GM19324 (cell line): ENCODE measurements around the gene ZNF548.

Experiments
- ATAC-seq: cut with Tn5 transposase; IDR thresholded peaks from one replicate; pipeline ENCODE4 v1.9.1; 2021; ENCODE audit warnings: mild to moderate bottlenecking, moderate library complexity; ENCODE audit not compliant: unreplicated experiment, low FRiP score

Gene ZNF548

DNA sequence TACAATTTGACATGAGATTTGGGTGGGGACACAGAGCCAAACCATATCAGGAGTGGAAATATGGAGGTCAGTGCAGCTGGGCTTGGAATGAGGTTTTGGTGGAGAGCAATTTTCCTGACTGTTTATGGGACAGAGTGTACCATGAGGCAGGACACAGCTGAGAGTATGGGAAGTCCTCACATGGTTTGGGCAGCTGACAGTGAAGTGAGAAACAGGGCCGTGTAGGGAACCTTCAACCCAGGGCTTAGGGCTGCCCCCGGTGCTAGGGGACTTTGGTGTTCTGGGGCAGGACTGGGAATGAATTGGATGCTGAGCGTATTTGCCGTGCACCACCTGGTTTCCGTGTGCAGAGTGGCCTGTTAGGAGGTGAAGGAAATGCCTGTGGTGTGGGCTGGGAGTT, 6.1 kb downstream of the ZNF548 start:
- ATAC-seq = no peak

DNA sequence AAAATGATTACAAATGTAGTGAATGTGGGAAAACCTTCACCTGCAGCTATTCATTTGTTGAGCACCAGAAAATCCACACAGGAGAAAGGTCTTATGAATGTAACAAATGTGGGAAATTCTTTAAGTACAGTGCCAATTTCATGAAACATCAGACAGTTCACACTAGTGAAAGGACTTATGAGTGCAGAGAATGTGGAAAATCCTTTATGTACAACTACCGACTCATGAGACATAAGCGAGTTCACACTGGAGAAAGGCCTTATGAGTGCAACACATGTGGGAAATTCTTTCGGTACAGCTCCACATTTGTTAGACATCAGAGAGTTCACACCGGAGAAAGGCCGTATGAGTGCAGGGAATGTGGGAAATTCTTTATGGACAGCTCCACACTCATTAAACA, 9.2 kb downstream of the ZNF548 start:
- no peak for ATAC-seq

DNA sequence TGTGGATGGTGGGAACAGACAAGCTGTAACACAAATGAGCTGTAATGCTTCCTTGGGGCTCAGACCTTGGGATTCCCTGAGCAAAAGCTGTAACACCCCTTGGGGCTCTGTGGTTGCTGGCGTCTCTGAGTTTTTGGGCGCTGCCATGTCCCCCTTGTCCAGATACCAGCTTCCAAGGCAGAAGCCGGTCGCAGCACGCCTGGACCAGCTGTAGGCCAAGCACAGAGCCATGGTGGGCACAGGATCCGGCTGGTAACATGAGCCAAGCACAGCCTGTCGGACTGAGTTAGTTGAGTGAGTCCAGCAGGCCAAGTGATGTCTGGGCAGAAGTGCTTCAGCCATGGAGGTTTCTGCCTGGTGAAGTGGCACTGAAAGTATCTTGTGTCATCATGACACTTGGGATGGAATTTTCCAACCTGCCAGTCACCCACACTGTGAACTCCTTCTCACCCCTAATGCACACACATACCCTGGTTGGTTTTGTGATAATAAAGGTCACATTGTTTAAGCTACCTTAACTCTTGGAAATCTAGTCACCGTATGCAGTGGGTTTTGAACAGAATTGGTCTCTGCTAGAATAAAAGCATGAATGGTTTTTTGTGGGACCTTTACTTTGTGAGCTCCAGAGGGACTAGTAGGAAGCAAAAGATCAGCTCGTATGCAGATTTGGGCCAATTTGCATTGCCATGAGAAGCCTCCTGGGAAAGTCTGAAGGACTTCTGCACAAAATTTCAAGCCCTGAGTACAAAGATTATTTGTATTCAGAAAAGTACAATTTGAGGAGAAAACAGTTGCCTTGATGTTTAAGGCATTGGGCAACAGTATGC, 14.3 kb downstream of the ZNF548 start:
- ATAC-seq = no peak

DNA sequence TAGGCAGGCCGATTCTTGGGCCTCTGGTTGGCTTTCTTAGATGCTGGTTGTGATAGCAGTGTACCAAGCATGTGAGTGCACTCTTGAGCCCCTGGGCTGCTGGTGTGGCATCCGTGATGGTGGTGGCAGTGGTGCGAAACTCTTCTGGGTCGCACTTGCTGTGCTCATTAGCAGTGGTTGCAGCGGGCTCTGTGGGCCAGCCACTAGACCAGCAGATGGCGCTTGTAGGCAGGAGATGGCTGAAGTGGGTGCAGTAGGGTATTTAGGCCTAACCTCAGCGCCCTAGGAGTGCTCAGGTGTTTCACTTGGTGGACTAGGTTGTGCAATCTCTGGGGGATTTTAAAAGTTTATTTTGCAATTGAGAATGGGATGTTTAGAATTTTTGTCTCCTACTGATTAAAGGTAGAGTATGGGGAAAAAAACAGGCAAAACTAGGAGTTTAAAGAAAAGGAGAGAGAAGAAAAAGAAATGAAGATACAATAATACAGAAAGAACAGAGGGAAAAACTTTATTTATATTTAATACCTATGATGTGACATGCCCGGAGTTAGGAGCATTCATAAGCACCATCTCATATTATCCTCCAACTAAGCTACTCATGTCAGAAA, 17.0 kb downstream of the ZNF548 start:
- ATAC-seq = no peak

DNA sequence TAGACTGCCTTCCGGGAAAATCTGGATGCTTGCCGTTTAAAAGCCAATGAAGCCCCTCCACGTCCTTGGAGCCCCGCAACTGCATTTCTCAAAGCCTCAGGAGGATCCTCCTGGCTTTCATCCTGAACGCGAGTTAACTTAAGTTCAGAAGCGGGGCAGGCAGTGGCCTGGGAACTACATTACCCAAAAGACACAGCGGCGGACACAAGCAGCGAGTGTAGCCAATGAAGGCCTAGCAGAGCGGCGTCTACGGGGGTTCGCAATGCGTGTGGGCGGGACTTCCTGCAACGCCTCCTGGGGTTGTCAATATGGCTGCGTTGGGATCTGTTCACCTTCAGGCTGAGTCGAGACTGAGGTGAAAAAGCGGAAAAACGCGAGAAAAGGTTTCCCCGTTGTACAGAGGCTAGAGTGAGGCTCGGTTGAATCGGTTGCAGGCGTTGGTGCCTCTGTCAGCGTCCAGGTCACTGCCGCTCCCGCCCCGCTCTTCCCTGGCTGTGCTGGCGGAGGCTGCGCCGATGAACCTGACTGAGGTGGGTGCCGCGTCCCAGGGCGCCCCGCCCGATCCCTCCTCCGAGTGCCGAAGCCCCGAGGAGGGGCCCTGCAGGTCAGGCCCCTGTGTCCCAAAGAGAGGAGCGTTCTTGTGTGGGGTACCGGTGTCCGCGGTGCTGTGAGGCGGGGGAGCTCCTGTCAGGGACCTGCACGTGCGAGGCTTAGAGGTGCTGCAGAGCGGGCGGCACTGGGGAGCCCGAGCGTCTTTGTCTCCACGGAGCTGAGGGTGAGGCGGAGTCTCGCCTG, 21.4 kb downstream of the ZNF548 start, which contains the start of gene ZNF17:
Gene ZNF17, plus strand, starts transcription at position 285 of the 795 bp plus-strand sequence. CDS start 2,455 bp downstream, outside the sequence.
- ATAC-seq = peak; percentile 95

DNA sequence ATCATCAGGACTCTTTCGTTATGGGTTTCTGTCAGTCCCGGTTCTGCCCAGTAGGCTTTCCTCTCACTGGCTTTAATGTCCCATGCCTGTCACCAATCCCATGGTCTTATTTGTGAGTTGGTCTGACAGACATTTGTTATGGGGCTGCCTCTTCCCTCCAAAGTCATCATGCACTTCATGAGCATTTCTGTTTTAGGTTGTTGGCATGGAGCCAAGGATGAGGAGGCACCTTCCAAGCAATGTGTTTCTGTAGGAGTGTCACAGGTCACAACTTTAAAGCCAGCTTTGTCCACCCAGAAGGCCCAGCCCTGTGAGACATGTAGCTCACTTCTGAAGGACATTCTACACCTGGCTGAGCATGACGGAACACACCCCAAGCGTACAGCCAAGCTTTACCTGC, 29.8 kb downstream of the ZNF548 start:
- no peak for ATAC-seq

DNA sequence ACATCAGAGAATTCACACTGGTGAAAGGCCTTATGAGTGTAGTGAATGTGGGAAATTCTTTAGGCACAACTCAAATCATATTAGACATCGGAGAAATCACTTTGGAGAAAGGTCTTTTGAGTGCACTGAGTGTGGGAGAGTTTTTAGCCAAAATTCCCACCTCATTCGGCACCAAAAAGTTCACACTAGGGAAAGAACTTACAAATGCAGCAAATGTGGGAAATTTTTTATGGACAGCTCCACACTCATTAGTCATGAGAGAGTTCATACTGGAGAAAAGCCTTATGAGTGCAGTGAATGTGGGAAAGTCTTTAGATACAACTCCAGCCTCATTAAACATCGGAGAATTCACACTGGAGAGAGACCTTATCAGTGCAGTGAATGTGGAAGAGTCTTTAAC, 31.4 kb downstream of the ZNF548 start:
- no peak for ATAC-seq

DNA sequence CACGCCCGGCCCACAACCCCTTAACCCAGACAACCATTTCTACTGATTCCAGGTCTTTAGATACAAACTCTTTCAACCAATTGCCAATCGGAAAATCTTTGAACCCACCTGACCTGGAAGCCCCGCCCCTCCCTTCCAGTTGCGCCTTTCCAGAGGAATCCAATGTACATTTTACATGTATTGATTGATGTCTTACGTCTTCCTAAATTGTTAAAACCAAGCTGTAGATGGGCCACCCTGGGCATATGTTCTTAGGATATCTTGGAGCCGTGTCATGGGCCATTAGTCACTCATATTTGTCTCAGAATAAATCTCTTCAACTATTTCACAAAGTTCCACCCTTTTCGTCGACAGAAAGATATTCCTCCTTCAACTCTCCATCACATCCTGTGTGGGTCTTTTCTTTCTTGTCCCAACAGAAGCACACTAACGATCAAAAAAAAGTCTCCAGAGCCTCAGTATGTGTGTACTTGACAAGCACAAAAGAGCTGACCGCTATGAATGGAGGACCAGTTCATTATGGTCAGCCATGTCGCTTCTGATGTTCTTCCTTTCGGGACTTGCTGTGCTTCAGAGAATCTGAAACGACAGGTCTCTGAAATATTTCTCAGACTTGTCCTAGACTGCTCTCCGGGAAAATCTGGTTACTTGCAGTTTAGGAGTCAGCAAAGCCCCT, 44.9 kb downstream of the ZNF548 start:
- ATAC-seq = peak; percentile 16

DNA sequence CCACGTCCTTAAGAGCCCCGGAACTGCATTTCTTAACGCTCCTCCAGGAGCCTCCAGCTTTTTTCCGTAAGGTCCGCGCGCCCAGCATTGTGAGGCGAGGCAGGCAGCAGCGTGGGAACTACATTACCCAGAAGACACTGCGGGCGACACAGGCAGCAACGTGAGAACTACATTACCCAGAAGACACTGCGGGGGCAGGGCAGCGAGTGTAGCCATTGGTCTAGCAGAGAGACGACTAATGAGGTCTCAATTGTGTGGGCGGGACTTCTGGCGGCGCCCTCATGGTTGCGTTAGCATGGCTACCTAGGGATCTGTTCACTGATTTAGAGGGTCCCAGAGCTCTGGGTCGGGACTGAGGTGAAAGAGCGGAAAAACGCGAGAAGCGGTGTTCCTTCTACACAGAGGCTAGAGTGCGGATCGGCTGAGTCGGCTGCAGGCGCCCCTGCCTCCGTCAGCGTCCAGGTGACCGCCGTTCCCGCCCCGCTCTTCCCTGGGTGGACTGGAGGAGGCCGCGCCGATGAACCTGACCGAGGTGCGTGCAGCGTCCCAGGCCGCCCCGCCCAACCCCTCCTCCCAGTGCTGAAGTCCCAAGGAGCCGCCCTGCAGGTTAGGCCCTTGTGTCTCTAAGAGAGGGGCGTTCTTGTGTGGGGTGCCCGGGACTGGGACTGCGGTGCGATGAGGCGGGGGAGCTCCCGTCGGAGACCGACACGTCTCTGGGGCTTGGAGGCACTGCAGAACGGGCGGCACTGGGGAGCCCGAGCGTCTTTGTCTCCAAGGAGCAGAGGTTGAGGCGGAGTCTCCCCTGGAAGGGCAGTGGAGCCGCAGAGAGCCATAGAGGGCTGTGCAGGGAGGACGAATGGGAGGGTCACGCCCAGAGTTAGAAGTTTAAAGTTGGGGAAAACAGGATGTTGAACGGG, 45.7 kb downstream of the ZNF548 start, which contains the start of gene ZNF749:
Gene ZNF749, plus strand, starts transcription at position 264 of the 917 bp plus-strand sequence. Its CDS starts 254 bp downstream, at position 518.
- ATAC-seq = peak; percentile 99

DNA sequence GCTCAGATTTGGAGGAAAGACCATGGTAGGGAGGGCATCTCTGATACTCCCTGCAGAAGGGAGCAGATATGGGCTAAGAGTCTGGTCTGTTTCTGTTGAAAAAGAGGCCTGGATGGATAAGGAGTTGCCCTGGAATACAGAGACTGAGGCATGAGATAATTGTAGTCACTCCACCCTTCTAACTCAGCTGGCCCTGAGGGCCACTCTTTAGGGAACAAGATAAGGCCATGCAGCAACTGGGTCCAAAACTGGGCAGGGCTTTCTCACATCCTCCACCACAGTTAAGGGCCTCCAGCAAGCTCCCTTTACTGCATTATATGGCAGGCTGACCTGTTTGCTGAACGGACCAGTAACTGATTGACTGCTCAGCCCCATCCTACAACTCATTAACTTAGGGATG, 46.8 kb downstream of the ZNF548 start:
- no peak for ATAC-seq

DNA sequence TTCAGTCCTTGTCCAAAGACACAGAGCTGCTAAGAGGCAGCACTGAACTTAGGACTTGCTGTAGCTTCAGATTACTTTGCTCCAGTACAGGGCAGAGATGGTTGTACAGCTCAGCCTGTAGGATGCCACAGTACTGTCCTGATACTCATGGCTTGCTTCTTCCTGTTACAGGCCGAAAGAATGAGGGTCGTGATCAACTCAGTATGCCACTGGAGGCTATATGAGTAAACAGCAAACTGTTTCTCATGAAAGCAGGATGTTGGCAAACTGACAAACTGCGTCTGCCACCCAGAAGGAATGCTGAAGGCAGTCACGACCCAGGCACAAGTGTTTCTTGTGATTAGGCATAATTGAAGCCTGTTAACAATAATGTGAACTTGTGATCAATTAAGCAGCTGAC, 48.3 kb downstream of the ZNF548 start:
- ATAC-seq = no peak

DNA sequence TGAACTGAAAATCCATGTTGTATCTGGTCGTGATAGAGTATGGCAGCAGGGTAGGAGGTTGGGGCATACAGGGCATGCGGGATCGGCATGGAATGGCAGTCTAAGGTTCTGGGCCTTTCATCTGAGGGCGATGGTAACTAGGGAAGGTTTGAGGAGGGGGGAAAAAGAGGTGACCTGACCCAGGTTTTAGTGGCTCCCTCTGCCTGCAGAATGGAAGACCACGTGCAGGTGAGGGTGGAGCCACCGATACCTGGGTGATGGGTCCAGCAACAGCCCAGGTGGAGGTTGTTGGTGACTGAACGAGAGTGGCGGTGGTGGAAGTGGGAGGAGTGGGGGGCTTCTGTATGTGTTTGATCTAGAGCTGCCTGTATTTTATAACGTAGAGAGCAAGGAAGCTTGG, 49.3 kb downstream of the ZNF548 start:
- ATAC-seq = no peak

DNA sequence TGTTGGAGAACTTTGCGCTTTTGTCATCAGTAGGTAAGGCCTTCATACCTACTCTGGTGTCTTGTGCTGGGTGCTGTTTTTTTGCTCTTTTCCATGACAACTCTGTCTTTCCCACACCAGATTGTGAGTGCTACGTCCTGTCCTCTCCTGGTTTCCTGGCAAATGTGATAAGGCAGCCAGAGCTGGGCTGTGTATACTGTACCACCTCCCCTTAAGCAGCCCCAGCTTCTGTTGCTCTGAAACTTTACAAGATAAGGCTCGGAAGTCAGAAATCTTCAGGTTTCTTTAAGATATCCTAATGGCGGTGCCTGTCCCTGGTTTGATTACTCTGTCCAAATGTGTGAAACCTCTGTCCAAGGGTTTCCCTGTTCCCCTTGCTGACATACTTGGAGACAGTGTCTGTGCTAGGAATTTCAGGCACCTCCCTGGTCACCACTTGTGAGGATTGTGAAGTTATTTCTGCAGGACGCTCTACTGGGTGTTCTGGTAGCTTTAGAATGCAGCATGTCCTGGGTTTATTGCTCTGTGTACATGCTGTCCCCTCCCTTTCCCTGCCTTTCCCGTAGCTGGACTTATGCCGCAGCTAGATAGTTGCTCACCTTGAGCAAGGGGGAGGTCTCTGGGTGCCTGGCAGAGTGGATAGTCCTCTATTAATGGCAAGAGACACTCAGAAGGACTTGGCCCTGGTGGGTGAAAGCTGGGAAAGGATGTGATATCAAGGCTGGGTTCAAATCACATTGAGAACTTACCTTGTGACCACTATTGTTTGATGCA, 52.5 kb downstream of the ZNF548 start:
- no peak for ATAC-seq

DNA sequence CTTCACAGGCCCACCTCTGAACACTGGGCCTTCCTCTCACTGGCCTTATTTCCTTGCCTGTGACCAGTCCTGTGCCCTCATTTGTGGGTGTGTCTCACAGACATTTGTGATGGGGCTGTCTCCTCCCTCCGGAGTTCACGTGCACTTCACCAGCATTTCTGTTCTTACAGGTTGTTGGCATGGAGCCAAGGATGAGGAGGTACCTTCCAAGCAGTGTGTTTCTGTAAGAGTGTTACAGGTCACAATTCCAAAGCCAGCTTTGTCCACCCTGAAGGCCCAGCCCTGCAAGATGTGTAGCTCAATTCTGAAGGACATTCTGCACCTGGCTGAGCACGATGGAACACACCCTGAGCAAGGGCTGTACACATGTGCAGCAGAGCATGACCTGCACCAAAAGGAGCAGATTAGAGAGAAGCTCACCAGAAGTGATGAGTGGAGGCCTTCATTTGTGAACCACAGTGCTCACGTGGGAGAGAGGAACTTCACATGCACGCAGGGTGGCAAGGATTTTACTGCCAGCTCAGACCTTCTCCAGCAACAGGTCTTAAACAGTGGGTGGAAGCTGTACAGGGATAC, 53.6 kb downstream of the ZNF548 start:
- no peak for ATAC-seq

DNA sequence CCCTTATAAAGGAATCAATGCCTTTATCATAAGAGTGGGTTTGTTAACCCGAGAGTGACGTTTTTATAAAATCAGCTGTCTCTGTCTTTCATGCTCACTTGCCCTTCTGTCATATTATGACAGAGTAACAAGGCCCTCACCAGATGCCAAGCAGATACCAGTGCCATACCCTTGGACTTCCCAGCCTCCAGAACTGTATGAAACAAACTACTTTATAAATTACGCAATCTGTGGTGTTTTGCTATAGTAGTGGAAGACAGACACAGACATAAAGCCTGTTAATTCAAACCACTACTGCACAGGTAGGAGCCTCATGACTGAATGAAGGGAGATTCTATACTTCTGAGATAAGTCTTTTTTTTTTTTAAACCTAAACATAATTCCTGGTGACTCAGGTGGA, 62.7 kb downstream of the ZNF548 start:
- ATAC-seq = no peak
